Transverse colon (tissue), 4 donors: Measurements from ENCODE around the gene ARAP3. TPM values are rescaled to one million over a fixed set of nuclear protein-coding genes. Genes with fewer than 3 reads are reported as not detected.

Source experiments
- DNase-seq: peaks from one replicate; pipeline ENCODE4 v3.0.0-alpha.2; 2019
- H3K27ac ChIP-seq, 4 donors: fragments of 200-600 bp; sonication (generic); 2 replicates each; pipeline ENCODE4 v1.5.1; 2016 to 2018; ENCODE audit warnings: inconsistent platforms in 4 of 4
- H3K27me3 ChIP-seq: fragments of 200-600 bp; sonication (generic); 2 replicates; pipeline ENCODE4 v1.5.1; 2017; ENCODE audit warnings: inconsistent platforms
- H3K36me3 ChIP-seq, 4 donors: fragments of 200-600 bp; sonication (generic); 2 replicates each; pipeline ENCODE4 v1.5.1; 2017 to 2019; ENCODE audit warnings: inconsistent platforms in 4 of 4
- H3K4me1 ChIP-seq, 4 donors: fragments of 200-600 bp; sonication (generic); 2 replicates each; pipeline ENCODE4 v1.5.1; 2017 to 2020; ENCODE audit warnings: inconsistent platforms in 4 of 4
- H3K4me3 ChIP-seq, 4 donors: fragments of 200-600 bp; sonication (generic); 1 replicate in 1 of 4; 2 replicates in 3 of 4; pipeline versions ENCODE4 v1.5.1 to v1.6.1; 2017 to 2019; ENCODE audit warnings: inconsistent platforms in 4 of 4
- H3K9me3 ChIP-seq, 2 donors: fragments of 200-600 bp; sonication (generic); 2 replicates each; pipeline ENCODE4 v1.5.1; 2017 to 2019; ENCODE audit warnings: inconsistent platforms in 2 of 2
- CTCF ChIP-seq, 5 experiments: fragments of 200-600 bp in 3 of 5; fragments of 450-650 bp in 2 of 5; sonication (generic) in 3 of 5; IDR thresholded peaks; 1 replicate in 2 of 5; 2 replicates in 3 of 5; pipeline ENCODE4 v1.5.1; 2016 to 2017; ENCODE audit warnings: antibody characterized with exemption in 5 of 5, inconsistent platforms in 3 of 5, mild to moderate bottlenecking in 2 of 5, moderate library complexity in 1 of 5
- EP300 ChIP-seq: sonication (generic); formaldehyde crosslinking; IDR thresholded peaks from one replicate; pipeline ENCODE4 v1.6.1; 2017; ENCODE audit warnings: antibody characterized with exemption, low read depth
- POLR2A ChIP-seq: fragments of 450-650 bp; IDR thresholded peaks from one replicate; pipeline ENCODE4 v1.6.1; 2016; ENCODE audit warnings: antibody characterized with exemption, mild to moderate bottlenecking, moderate library complexity
- POLR2AphosphoS5 ChIP-seq, 3 donors: sonication (generic); formaldehyde crosslinking; IDR thresholded peaks; one replicate each; pipeline ENCODE4 v1.6.1; 2016; ENCODE audit warnings: antibody characterized with exemption in 3 of 3
- WGBS, 2 donors: methylation state at CpG; one replicate each; pipeline ENCODE4 v1.1.5; 2018; ENCODE audit warnings: low coverage in 1 of 2; 5-methylcytosine and 5-hydroxymethylcytosine counted together
- in situ Hi-C, 4 donors: fragments of 200-750 bp; cut with MboI; loops; one replicate each; pipeline versions ENCODE4 v1.15.0 to v1.15.1; 2017; ENCODE audit warnings: low sequenced_read_pairs in 3 of 4, low pct_ligation_motif_present in 1 of 4, low pct_unique_long_range_greater_than_20kb in 1 of 4
- intact Hi-C: fragments of 100-400 bp; cut with DNase I; formaldehyde crosslinking; loops from one replicate; pipeline ENCODE4 v1.15.1; 2023; ENCODE audit warnings: low total_unique reads
- total RNA-seq, 4 donors: library from RNA; depleted of rRNA; stranded (reverse); fragments of >200 nt; gene quantifications; one replicate each; pipeline ENCODE4 v1.1.0, GENCODE V29; 2016

ARAP3 gene
- total RNA-seq, 4 donors from 2014 or later, result 1.1 to 4.0 (median 3.3) TPM

GRCh38 chr5:141680751-141681201 is 1.3 kb downstream of the ARAP3 start:
- 69% methylated on average over 6 of the region's 6 CpGs; no CpG with 5 or more reads in 1 of the 2 donors for WGBS, 2 donors
- Histone ChIP-seq H3K27me3 (no peaks in the 10 kb centered on the region), H3K27ac (peak overlapping the region; percentile 57 to 84 (median 78)), H3K4me1 (peaks cover 10 to 26% (median 22%) of the 10 kb centered on the region in 4 donors), H3K36me3 (no peaks in the 10 kb centered on the region), H3K4me3 (no peak overlapping the region), H3K9me3 (no peaks in the 10 kb centered on the region)
- TF ChIP-seq EP300, result no peak
- TF ChIP-seq POLR2A, result peak; percentile 9
- DNase-seq, result peak; percentile 19
- in situ Hi-C loops (loop anchor here in 3 of 4 donors (25.0 kb wide), 1 partner anchor 457 kb away; no protein-coding TSS in a partner anchor), intact Hi-C loops (no loop called here)

- Histone ChIP-seq H3K4me3 (no peak overlapping the region), H3K4me1 (peaks cover 10 to 26% (median 22%) of the 10 kb centered on the region in 4 donors), H3K27me3 (no peaks in the 10 kb centered on the region), H3K27ac (peak overlapping the region in 3 of 4 donors; percentile 5 to 76 (median 57)), H3K9me3 (no peaks in the 10 kb centered on the region), H3K36me3 (no peaks in the 10 kb centered on the region)
- TF ChIP-seq POLR2A, result no peak
- TF ChIP-seq POLR2AphosphoS5 (IDR thresholded peaks at IDR 0.05), result no peak
- TF ChIP-seq EP300, result no peak
- TF ChIP-seq CTCF (IDR thresholded peaks at IDR 0.05), result no peak
- 95% methylated on average over 13 of the region's 16 CpGs; no CpG with 5 or more reads in 1 of the 2 donors for WGBS, 2 donors
- intact Hi-C loops, result no loop called here
- no peak for DNase-seq
- in situ Hi-C loops, result loop anchor here in 3 of 4 donors (25.0 kb wide), 1 partner anchor 457 kb away; no protein-coding TSS in a partner anchor
Measured at GRCh38 chr5:141680178-141680577, 1.9 kb downstream of the ARAP3 start.

GRCh38 chr5:141677415-141677814 is 4.6 kb downstream of the ARAP3 start:
- TF ChIP-seq EP300 (no peak), POLR2A (no peak), CTCF (IDR thresholded peaks at IDR 0.05) (no peak), POLR2AphosphoS5 (IDR thresholded peaks at IDR 0.05) (no peak)
- no peaks in the 10 kb centered on the region for H3K27me3 ChIP-seq
- no peaks in the 10 kb centered on the region for H3K36me3 ChIP-seq
- no peak for DNase-seq
- H3K9me3 ChIP-seq, result no peaks in the 10 kb centered on the region
- in situ Hi-C loops, result loop anchor here in 3 of 4 donors (25.0 kb wide), 1 partner anchor 460 kb away; no protein-coding TSS in a partner anchor
- H3K4me1 ChIP-seq, result peaks cover 7 to 22% (median 19%) of the 10 kb centered on the region in 4 donors
- H3K27ac ChIP-seq, result no peak overlapping the region
- H3K4me3 ChIP-seq, result no peak overlapping the region
- intact Hi-C loops, result no loop called here

GRCh38 chr5:141675672-141676071 is 6.4 kb downstream of the ARAP3 start:
- Histone ChIP-seq H3K4me1 (peaks cover 0 to 6% (median 2%) of the 10 kb centered on the region in 4 donors), H3K9me3 (no peaks in the 10 kb centered on the region), H3K4me3 (no peak overlapping the region), H3K27ac (no peak overlapping the region), H3K36me3 (no peaks in the 10 kb centered on the region), H3K27me3 (no peaks in the 10 kb centered on the region)
- DNase-seq, result no peak
- TF ChIP-seq POLR2A, result no peak
- TF ChIP-seq POLR2AphosphoS5 (IDR thresholded peaks at IDR 0.05), result no peak
- no peak for TF ChIP-seq CTCF (IDR thresholded peaks at IDR 0.05)
- no peak for TF ChIP-seq EP300
- WGBS, 2 donors, result 82 to 88% methylated on average over 2 to 4 of the region's 4 CpGs
- in situ Hi-C loops, result loop anchor here in 3 of 4 donors (25.0 kb wide), 1 partner anchor 462 kb away; no protein-coding TSS in a partner anchor
- intact Hi-C loops, result no loop called here

- DNase-seq, result no peak
- intact Hi-C loops (no loop called here), in situ Hi-C loops (loop anchor here in 3 of 4 donors (25.0 kb wide), 1 partner anchor 463 kb away; no protein-coding TSS in a partner anchor)
- no peak for TF ChIP-seq EP300
- no peak for TF ChIP-seq CTCF (IDR thresholded peaks at IDR 0.05)
- no peak for TF ChIP-seq POLR2AphosphoS5 (IDR thresholded peaks at IDR 0.05)
- no peak for TF ChIP-seq POLR2A
- Histone ChIP-seq H3K27me3 (no peaks in the 10 kb centered on the region), H3K9me3 (no peaks in the 10 kb centered on the region), H3K36me3 (no peaks in the 10 kb centered on the region), H3K4me3 (no peak overlapping the region), H3K27ac (no peak overlapping the region), H3K4me1 (no peaks in the 10 kb centered on the region)
- WGBS, 2 donors, result 62 to 71% methylated on average over 5 of the region's 5 CpGs
Measured at GRCh38 chr5:141674747-141675146, 7.3 kb downstream of the ARAP3 start.
